Measurements from ENCODE around the gene APH1A. TPM values are rescaled to one million over a fixed set of nuclear protein-coding genes. Genes with fewer than 3 reads are reported as not detected.

Gene APH1A
- total and polyA plus RNA-seq, 10 of the 15 experiments (the other 5 are each of a cell fraction or from before 2014, with no cell fraction given): 6.7 to 130 (median 87.7) TPM

DNA sequence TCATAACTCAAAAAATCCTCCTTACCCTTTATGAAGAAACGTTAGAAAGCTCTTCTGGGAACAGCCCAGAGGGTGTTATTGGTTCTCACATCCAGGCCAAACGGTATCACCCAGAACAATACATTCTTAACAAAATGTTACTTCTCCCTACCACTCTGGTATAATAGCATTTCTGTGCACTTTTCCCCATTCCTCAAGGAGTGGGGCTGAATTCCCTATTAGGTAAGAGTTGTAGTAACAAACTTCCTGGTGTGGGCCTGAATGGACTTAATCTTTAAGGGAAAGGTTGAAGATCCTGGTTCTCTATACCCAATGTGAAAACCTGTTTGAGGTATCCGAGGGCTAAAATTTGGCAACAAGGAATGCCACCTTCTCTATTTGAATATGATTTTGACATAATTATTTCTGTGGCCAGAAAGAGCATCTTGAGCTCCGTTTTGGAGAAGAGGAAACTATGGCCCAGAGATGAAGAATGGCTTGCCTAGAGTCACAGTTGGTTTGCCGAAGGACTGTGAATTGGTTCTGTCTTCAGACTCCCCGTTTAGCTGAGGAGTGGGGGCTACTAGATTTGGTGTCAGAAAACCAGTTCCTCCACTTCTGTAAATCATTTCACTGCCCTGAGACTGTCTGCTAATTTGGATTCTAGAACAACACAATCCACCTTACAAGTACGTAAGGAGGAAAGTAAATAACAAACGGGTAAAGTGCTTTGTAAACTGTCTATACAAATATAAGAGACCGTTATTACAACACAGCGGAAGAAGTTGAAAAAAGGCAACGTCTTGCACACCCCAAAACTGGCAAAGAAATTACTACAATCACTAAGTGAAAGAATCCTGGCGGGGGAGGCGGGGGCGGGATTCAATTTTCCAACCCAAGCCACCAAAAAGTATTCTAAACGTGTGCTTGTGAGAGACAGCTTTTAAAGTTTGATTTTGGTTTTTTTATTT, 35.2 kb downstream of the APH1A start (continued):
- TF ChIP-seq CUX1 (IDR thresholded peaks at IDR 0.05; ENCODE audit: insufficient replicate concordance, low read depth, low read length) (peak; percentile 49), SIX5 (IDR thresholded peaks at IDR 0.05; ENCODE audit: low read depth, low read length, severe bottlenecking) (no peak), BCL11A (IDR thresholded peaks at IDR 0.05; ENCODE audit: low read depth, low read length) (no peak), DPF2 (IDR thresholded peaks at IDR 0.05) (0 out of 2 replicates have a peak, but pooled peaks have one; percentile 11), IKZF2 (IDR thresholded peaks at IDR 0.05) (no peak), EED (IDR thresholded peaks at IDR 0.05; ENCODE audit: low read depth) (no peak), NBN (IDR thresholded peaks at IDR 0.05) (no peak), BMI1 (IDR thresholded peaks at IDR 0.05; ENCODE audit: borderline replicate concordance) (no peak), SMAD1 (IDR thresholded peaks at IDR 0.05; ENCODE audit: low read depth, partially characterized antibody) (no peak), YY1 (IDR thresholded peaks at IDR 0.05; ENCODE audit: low read depth, low read length) (no peak), SPI1 (IDR thresholded peaks at IDR 0.05; ENCODE audit: borderline replicate concordance, insufficient read depth, low read depth, low read length) (no peak), SREBF1 (IDR thresholded peaks at IDR 0.05; ENCODE audit: low read length) (no peak), ATF3 (IDR thresholded peaks at IDR 0.05; ENCODE audit: borderline replicate concordance, extremely low read depth, low read depth, low read length) (no peak), STAT1 (conservative IDR thresholded peaks at IDR 0.05) (no peak), HDAC2 (IDR thresholded peaks at IDR 0.05) (no peak), POLR2AphosphoS5 (IDR thresholded peaks at IDR 0.05; ENCODE audit: low read length) (no peak)
- TF ChIP-seq, protein P1, sequence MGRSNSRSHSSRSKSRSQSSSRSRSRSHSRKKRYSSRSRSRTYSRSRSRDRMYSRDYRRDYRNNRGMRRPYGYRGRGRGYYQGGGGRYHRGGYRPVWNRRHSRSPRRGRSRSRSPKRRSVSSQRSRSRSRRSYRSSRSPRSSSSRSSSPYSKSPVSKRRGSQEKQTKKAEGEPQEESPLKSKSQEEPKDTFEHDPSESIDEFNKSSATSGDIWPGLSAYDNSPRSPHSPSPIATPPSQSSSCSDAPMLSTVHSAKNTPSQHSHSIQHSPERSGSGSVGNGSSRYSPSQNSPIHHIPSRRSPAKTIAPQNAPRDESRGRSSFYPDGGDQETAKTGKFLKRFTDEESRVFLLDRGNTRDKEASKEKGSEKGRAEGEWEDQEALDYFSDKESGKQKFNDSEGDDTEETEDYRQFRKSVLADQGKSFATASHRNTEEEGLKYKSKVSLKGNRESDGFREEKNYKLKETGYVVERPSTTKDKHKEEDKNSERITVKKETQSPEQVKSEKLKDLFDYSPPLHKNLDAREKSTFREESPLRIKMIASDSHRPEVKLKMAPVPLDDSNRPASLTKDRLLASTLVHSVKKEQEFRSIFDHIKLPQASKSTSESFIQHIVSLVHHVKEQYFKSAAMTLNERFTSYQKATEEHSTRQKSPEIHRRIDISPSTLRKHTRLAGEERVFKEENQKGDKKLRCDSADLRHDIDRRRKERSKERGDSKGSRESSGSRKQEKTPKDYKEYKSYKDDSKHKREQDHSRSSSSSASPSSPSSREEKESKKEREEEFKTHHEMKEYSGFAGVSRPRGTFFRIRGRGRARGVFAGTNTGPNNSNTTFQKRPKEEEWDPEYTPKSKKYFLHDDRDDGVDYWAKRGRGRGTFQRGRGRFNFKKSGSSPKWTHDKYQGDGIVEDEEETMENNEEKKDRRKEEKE (IDR thresholded peaks at IDR 0.05): no peak
- TF ChIP-seq, protein P2, sequence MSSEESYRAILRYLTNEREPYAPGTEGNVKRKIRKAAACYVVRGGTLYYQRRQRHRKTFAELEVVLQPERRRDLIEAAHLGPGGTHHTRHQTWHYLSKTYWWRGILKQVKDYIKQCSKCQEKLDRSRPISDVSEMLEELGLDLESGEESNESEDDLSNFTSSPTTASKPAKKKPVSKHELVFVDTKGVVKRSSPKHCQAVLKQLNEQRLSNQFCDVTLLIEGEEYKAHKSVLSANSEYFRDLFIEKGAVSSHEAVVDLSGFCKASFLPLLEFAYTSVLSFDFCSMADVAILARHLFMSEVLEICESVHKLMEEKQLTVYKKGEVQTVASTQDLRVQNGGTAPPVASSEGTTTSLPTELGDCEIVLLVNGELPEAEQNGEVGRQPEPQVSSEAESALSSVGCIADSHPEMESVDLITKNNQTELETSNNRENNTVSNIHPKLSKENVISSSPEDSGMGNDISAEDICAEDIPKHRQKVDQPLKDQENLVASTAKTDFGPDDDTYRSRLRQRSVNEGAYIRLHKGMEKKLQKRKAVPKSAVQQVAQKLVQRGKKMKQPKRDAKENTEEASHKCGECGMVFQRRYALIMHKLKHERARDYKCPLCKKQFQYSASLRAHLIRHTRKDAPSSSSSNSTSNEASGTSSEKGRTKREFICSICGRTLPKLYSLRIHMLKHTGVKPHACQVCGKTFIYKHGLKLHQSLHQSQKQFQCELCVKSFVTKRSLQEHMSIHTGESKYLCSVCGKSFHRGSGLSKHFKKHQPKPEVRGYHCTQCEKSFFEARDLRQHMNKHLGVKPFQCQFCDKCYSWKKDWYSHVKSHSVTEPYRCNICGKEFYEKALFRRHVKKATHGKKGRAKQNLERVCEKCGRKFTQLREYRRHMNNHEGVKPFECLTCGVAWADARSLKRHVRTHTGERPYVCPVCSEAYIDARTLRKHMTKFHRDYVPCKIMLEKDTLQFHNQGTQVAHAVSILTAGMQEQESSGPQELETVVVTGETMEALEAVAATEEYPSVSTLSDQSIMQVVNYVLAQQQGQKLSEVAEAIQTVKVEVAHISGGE (CRISPR knock-in tag; IDR thresholded peaks at IDR 0.05): no peak
